Astrocyte of the spinal cord (primary cell): ENCODE measurements around the gene TRPM8.

Experiments used
- DNase-seq: peaks from one replicate; pipeline ENCODE4 v3.0.0; 2011; ENCODE audit warnings: low read depth, low spot score
- H3K4me3 ChIP-seq: 2 replicates; pipeline ENCODE4 v1.5.1; 2011; ENCODE audit warnings: low read depth, mild to moderate bottlenecking, low read length, moderate library complexity
- CTCF ChIP-seq: IDR thresholded peaks from 2 replicates; pipeline ENCODE4 v1.5.1; 2012; ENCODE audit warnings: low read depth, mild to moderate bottlenecking, low read length, inconsistent platforms
- in situ Hi-C: cut with HindIII; loops from 2 replicates; pipeline ENCODE4 v1.10.0; 2017; ENCODE audit warnings: low sequenced_read_pairs

Gene TRPM8

DNA sequence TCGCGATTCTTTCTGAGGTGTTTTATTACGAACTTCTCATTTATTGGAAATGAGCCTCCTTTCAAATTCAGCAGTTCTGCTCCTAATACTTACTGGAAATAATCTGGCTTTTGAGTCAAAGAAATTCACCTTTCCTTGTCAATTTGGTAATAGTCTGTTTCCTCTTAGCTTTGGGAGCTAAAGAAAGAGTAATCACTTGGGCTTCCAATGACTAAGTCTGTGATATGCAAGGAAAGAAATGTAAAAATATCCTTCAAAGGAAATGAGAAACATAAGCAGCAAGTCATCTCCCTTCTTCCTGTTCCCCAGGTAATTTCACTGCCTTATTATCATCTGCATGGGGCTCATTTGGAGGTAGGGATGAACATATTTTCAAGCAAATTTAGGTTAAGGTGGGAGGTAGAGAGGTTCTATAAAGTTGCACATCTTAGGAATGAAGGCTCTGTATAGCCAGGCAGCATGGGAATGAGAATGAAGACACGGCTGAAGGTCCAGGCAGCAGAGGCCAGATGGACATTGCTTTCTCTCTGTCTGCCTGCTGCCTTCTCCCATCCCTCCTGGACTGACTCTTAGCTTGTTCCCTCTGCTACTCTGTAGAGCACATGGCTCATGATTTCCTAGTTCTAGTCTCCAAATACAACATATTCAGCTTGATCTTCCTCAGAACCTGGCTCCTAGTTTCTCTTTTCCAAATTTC, 134.3 kb downstream of the TRPM8 start:
- in situ Hi-C loops = no loop called here
- no peak overlapping the region for H3K4me3 ChIP-seq
- no peak for TF ChIP-seq CTCF
- no peak for DNase-seq

DNA sequence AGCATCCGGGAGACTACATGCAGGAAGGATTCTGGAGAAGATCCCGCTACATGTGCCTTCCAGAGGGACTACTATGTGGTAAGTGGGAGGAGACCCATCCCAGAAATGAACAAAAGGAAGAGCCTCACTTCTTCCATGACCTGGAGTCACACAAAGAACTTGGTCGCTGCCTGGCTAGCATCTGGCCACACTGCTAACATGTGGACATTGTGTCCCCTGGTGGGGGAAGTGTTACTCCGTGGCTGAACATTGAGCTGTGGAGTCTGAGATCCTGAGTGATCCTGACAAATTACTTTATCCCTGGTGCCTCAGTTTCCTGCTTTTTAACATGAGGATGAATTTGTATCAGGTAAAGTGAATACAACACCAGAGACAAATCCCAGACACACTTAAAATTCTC, 141.7 kb downstream of the TRPM8 start:
- TF ChIP-seq CTCF = no peak
- in situ Hi-C loops = no loop called here
- no peak for DNase-seq
- no peak overlapping the region for H3K4me3 ChIP-seq

DNA sequence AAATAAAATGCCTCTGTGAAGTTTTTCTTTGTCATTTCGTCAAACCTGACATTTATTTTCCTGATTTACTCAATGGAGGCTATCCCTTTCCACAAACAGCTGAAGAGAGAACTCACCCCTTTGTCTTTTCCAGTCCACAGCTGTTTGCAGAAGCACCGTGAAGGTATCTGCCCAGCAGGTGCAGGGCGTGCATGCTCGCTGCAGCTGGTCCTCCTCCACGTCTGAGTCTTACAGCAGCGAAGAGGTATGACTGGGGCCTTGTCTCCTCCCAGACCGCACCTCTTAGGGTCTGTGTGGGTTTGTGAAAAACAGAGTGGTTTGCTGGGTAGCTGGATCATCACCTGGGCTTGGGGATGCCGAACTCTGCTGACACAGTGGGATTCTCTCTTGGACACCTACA, 143.1 kb downstream of the TRPM8 start:
- in situ Hi-C loops = no loop called here
- no peak overlapping the region for H3K4me3 ChIP-seq
- no peak for TF ChIP-seq CTCF
- DNase-seq = no peak

DNA sequence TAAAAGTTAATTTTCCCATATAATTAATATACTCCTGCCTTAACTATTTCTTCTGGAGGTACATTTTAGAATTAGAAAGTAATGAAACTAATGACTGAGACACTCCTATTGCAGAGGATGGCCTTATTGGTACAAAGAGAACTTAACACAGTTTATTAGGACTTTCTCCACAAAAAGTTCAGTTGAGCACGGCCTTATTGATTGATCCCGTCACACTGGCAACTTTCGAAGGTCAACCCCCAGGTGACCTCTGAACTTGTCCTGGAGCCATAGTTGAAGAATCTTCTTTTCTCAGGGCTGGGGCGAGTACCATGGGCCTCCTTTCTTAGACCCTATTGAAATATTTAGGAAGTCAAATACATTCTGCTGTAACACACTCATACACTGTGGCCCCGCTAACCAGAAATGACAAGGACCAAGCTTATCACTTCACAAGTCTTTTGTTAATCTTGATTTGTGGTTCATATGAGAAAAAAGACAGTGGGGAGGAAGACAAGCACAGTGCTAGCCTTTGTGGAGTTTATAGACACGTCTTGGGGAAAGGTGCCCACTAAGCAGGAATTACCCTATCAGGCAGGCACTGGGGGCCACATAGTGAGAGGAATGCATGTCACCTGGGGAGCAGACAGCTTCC, 144.6 kb downstream of the TRPM8 start:
- H3K4me3 ChIP-seq = no peak overlapping the region
- TF ChIP-seq CTCF = no peak
- no peak for DNase-seq
- in situ Hi-C loops = no loop called here

GRCh38 chr2:234066587-234066986, 149.4 kb downstream of the TRPM8 start:
- no peak overlapping the region for H3K4me3 ChIP-seq
- no peak for TF ChIP-seq CTCF
- in situ Hi-C loops = no loop called here
- DNase-seq = no peak
